ENCODE results near the gene HDLBP.

Gene HDLBP

GRCh38 chr2:241315093-241315878, at the start of gene HDLBP:
Gene HDLBP, minus strand, starts transcription at chr2:241315672. Its CDS starts 48,803 bp downstream, at chr2:241266869.
- DNase-seq (ENCODE audit: low read depth in 2 of 2, low spot score in 1 of 2) = peak; percentile 100

DNA sequence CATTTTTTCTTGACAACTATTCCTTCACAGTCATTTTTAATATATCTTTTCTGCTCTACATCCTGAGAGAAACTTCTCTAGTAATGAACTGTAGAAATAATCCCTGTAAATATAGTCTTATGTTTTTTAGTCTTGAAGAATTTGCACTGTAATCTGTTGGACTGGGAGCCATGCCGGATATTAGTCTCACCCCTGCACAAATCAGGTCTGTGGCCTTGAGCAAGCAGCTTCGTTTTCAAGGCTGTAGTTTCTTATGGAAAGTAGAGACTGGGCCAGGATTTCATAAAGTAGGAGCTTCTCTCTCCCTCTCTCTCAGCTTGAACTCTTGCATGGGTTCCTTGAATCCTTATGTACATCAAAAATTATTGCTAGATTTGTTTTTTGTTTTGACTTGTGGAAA, 49.3 kb upstream of the HDLBP start:
- DNase-seq (ENCODE audit: low read depth in 2 of 2, low spot score in 1 of 2) = no peak

GRCh38 chr2:241363426-241363825, 48.0 kb upstream of the HDLBP start:
- DNase-seq (ENCODE audit: low read depth in 2 of 2, low spot score in 1 of 2) = no peak

DNA sequence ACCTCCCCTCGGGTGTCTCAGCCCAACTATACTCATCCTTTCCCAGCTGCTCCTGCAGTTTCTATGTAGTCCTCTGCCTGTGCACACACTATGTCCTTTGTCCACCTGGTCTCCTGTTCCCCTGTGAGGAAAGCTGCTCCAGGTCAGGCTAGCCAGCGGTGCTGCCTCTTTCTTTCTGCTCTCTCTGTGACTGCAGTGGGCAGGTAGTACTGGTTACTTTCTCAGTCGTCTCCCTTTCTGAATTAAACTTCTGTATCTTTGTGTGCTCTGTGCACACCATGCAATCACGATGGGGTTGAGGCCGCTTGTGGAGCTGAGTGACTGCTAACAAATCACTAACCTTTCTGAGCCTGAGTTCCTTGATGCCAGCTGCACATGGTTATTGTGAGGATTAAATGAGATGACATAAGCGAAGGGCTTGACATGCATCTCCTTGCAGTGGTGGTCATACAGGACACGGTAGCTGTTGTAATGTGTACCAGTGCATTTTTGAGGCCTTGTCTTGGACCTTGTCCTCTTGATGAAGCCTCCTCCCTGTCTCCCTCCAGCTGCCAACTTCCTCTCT, 44.1 kb upstream of the HDLBP start:
- no peak for DNase-seq (ENCODE audit: low read depth in 2 of 2, low spot score in 1 of 2)

GRCh38 chr2:241358470-241358869, 43.0 kb upstream of the HDLBP start:
- DNase-seq (ENCODE audit: low read depth in 2 of 2, low spot score in 1 of 2) = no peak

DNA sequence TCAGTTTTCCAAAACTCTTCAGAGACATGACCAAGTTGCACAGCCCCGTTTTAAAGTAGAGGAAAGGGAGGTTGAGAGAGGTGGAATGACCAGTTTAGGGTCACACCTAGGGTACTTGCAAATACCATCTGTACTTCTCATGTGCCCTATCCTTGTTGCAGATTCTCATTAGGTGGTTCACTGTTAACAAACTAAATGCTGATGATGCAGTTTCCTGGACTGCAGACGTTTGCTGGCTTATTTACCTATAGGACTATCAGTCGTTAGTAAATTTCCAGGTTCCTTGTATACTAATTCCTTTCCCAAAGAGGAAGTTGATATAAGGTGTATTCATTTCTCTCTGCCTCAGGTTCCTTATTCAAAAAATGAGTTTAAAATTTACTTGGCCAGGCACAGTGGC, 42.1 kb upstream of the HDLBP start:
- no peak for DNase-seq (ENCODE audit: low read depth in 2 of 2, low spot score in 1 of 2)

GRCh38 chr2:241356871-241357260, 41.4 kb upstream of the HDLBP start:
- no peak for DNase-seq (ENCODE audit: low read depth in 2 of 2, low spot score in 1 of 2)

DNA sequence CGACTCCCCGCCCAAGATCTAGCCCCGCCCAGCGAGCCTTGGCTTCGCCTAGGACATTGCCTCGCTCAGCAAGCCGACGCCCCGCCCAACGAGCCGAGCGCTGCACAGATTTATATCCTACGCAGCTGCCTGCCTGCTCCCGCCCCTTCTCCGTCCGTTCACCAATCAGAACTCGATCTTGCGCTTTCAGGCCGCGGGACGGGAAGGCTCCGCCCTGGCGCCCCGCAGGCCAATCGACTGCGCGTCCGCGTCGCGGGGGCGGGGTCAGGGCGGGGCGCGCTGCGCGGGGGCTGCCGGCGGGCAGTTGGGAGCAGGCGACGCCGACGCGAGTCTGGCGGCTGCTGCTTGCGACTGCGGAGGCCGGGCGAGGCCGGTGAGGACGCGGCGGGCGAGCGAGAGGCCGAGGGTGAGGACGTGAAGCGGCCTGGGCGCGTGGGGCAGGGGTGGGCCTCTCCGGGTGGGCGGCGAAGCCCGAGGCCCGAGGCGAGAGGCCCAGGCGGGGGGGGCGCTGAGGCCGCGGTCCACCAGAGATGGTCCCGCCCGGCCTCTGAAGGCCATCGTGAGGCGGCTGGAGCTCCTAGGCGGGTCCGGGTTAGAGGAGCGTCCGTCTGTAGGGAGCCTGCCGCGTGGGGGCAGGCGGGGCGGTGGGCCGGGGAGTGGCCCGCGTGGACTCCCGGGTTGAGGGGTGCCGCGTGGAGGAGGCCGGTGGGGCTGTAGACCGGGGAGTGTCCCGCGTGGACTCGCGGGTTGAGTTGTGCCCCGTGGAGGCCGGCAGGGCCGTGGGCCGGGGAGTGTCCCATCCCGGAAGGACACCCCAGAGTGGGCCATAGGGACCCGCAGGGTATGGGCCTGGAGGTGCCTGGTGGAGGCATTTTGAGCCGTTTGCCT, 40.8 kb upstream of the HDLBP start, which contains the start of gene FARP2:
FARP2 (plus strand) TSS at position 303 of the 888 bp plus-strand sequence. CDS start 16,823 bp downstream, outside the sequence.
- peak; percentile 95 for DNase-seq (ENCODE audit: low read depth in 2 of 2, low spot score in 1 of 2)

- DNase-seq (ENCODE audit: low read depth in 2 of 2, low spot score in 1 of 2) = peak; percentile 35 to 46
These were observed 39.5 kb upstream of the HDLBP start for GRCh38 chr2:241354668-241355658.

DNA sequence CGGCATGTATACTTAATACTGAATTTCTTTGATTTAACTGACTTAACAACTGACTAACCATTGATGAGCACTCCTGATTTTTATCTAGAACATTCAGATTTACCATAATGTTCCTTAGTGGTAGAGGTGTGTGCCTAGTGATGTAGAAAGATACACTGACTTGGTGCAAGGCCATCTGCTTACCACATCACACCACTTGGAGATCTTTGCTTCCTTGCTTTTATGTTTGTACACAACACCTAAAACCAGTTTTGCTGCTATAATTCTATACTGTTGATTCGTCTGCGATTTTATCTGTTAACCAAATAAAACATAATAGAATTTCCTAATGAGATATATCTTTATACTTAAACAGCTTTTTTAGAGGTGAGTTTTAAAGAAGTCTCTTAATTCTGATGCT, 36.8 kb upstream of the HDLBP start:
- DNase-seq (ENCODE audit: low read depth in 2 of 2, low spot score in 1 of 2) = no peak

GRCh38 chr2:241351640-241352031, 36.2 kb upstream of the HDLBP start:
- DNase-seq (ENCODE audit: low read depth in 2 of 2, low spot score in 1 of 2) = no peak

- DNase-seq (ENCODE audit: low read depth in 2 of 2, low spot score in 1 of 2) = no peak
These were observed 35.6 kb upstream of the HDLBP start for GRCh38 chr2:241350878-241351639.

DNA sequence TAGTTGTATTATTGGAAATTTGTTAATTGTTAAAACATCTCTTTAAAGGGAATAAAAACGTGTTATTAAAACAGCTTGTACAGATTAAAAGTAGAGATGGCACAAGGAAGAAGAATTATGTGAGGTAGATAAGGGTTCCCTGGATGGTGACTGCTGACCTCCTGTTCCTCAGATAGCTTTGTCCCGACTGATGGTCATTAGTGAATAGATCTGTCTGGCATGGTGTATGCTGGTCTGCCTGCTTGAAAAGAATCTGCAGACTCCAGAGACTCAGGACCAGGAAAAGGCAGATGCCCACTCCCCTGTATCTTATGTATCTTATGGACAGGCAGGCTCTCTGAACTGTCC, 35.0 kb upstream of the HDLBP start:
- no peak for DNase-seq (ENCODE audit: low read depth in 2 of 2, low spot score in 1 of 2)

DNA sequence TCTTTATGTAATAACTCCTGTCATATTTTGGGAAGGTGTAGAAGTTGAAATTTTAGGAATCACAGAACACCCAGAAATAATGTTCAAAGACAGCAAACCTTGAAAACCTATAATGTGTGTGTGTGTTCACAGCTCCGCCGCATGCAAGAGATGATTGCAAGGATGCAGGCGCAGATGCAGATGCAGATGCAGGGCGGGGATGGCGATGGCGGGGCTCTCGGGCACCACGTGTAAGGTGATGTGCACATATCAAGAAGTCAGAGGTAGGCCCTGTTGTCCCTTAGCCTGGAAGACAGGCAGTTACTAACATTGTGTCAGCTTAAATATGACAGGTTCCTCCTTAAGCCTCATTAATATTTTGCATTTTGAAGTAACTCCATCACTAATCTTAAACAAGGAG, 34.5 kb upstream of the HDLBP start:
- DNase-seq (ENCODE audit: low read depth in 2 of 2, low spot score in 1 of 2) = no peak

GRCh38 chr2:241344925-241345651, 29.6 kb upstream of the HDLBP start:
- DNase-seq (ENCODE audit: low read depth in 2 of 2, low spot score in 1 of 2) = no peak

GRCh38 chr2:241340631-241341163, 25.2 kb upstream of the HDLBP start:
- no peak for DNase-seq (ENCODE audit: low read depth in 2 of 2, low spot score in 1 of 2)

DNA sequence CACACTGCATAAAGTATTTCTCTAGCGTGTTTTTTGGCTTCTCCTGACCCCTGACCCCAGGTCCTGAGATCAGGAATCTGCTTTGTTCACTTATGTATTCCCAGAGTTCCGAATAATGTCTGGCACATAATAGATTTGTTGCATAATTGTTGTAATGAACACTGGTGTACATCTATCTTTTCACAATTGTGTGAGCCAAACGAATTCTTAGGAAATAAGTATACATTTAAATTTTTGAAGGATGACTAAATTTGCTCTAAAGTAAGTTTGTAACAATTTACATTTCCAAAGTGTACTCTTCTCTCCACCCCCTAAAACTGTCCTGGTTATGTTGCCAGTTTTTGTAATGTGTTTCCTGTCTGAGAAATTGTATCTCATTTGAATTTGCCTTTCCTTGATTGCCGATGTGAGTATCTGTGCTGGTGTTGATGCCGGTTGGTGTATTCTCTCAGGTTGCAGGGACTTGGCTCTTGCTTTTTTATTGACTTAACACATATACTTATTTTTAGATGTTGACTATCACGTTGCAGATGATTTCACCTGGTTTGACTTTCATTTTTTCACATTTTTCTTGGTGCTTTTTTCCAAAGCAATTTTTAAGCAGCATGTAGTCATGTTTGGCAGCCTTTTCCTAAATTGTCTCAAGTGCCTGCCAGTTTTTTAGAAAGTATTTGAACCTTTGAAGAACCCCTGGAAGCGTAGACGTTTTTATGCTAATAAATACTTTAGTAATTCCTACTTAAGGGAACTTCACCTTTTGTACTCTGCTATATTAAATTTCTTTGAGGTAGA, 24.6 kb upstream of the HDLBP start:
- DNase-seq (ENCODE audit: low read depth in 2 of 2, low spot score in 1 of 2) = no peak

GRCh38 chr2:241334813-241335212, 19.3 kb upstream of the HDLBP start:
- no peak for DNase-seq (ENCODE audit: low read depth in 2 of 2, low spot score in 1 of 2)

All from stimulated activated CD8-positive, alpha-beta memory T cell treated with anti-CD3 and anti-CD28 coated beads, Interleukin-4, amount 100 ng/mL, for 4 hours (primary cell).